Measurements from ENCODE around the gene TRIO. TPM values are rescaled to one million over a fixed set of nuclear protein-coding genes. Genes with fewer than 3 reads are reported as not detected.

The TRIO gene
- polyA plus RNA-seq, 1 donor (not counting 4 experiments of a cell fraction or from before 2014, with no cell fraction given) = 57.2 TPM

- TF ChIP-seq EZH2 (IDR thresholded peaks at IDR 0.05; ENCODE audit: low read length) = no peak
- no peaks in the 10 kb centered on the region for H3K36me3 ChIP-seq (ENCODE audit: control insufficient read depth in 2 of 2, extremely low read depth in 1 of 2, insufficient read depth in 2 of 2, low read length in 2 of 2)
- H3K27ac ChIP-seq (ENCODE audit: control insufficient read depth, insufficient read depth, low read length) = peak overlapping the region; percentile 52
- peaks cover 17% of the 10 kb centered on the region for H3K9me1 ChIP-seq (ENCODE audit: control insufficient read depth, extremely low read depth, insufficient read depth, low read length)
- dilution Hi-C loops (cut with MboI; ENCODE audit: extremely low pct_ligation_motif_present, low sequenced_read_pairs) = no loop called here
- H3K4me1 ChIP-seq (ENCODE audit: control insufficient read depth, extremely low read depth, insufficient read depth, low read length) = peaks cover 59% of the 10 kb centered on the region
- H3K4me3 ChIP-seq (ENCODE audit: control insufficient read depth in 2 of 3, extremely low read depth in 1 of 3, insufficient read depth in 2 of 3, low read depth in 1 of 3, low read length in 3 of 3) = peak overlapping the region in 1 of 3 experiments; percentile 32
- peaks cover 95% of the 10 kb centered on the region for H3K79me2 ChIP-seq (ENCODE audit: control insufficient read depth, insufficient read depth, low read length)
- FAIRE-seq (no peak), DNase-seq (ENCODE audit: low read depth, low spot score) (no peak)
- H3K9me3 ChIP-seq (ENCODE audit: control insufficient read depth, low read depth, low read length) = no peaks in the 10 kb centered on the region
- H4K20me1 ChIP-seq (ENCODE audit: control insufficient read depth, extremely low read depth, insufficient read depth, low read length) = peaks cover 53% of the 10 kb centered on the region
- peak overlapping the region; percentile 46 for H3K9ac ChIP-seq (ENCODE audit: control insufficient read depth, extremely low read depth, insufficient read depth, low read length)
- H3K4me2 ChIP-seq (ENCODE audit: control insufficient read depth, extremely low read depth, insufficient read depth, low read depth, low read length) = peak overlapping the region; percentile 63
- no peak overlapping the region for H2AFZ ChIP-seq (ENCODE audit: control insufficient read depth, low read length)
- no peaks in the 10 kb centered on the region for H3K27me3 ChIP-seq (ENCODE audit: control insufficient read depth, extremely low read depth, insufficient read depth, low read length)
Observed at GRCh38 chr5:14153932-14154731, 11.0 kb downstream of the TRIO start.

GRCh38 chr5:14155075-14155474 lies 11.9 kb downstream of the TRIO start:
- H3K27ac ChIP-seq (ENCODE audit: control insufficient read depth, insufficient read depth, low read length) = peak overlapping the region; percentile 52

More at GRCh38 chr5:14155075-14155474, 11.9 kb downstream of the TRIO start:
- Histone ChIP-seq H3K36me3 (ENCODE audit: control insufficient read depth in 2 of 2, extremely low read depth in 1 of 2, insufficient read depth in 2 of 2, low read length in 2 of 2) (no peaks in the 10 kb centered on the region), H3K9ac (ENCODE audit: control insufficient read depth, extremely low read depth, insufficient read depth, low read length) (no peak overlapping the region), H3K4me2 (ENCODE audit: control insufficient read depth, extremely low read depth, insufficient read depth, low read depth, low read length) (peak overlapping the region; percentile 91), H3K79me2 (ENCODE audit: control insufficient read depth, insufficient read depth, low read length) (peaks cover 95% of the 10 kb centered on the region), H3K27me3 (ENCODE audit: control insufficient read depth, extremely low read depth, insufficient read depth, low read length) (no peaks in the 10 kb centered on the region), H3K9me1 (ENCODE audit: control insufficient read depth, extremely low read depth, insufficient read depth, low read length) (peaks cover 14% of the 10 kb centered on the region), H3K9me3 (ENCODE audit: control insufficient read depth, low read depth, low read length) (no peaks in the 10 kb centered on the region), H4K20me1 (ENCODE audit: control insufficient read depth, extremely low read depth, insufficient read depth, low read length) (peaks cover 48% of the 10 kb centered on the region), H3K4me1 (ENCODE audit: control insufficient read depth, extremely low read depth, insufficient read depth, low read length) (peaks cover 52% of the 10 kb centered on the region), H2AFZ (ENCODE audit: control insufficient read depth, low read length) (no peak overlapping the region), H3K4me3 (ENCODE audit: control insufficient read depth in 2 of 3, extremely low read depth in 1 of 3, insufficient read depth in 2 of 3, low read depth in 1 of 3, low read length in 3 of 3) (no peak overlapping the region)
- FAIRE-seq (no peak), DNase-seq (ENCODE audit: low read depth, low spot score) (no peak)
- dilution Hi-C loops (cut with MboI; ENCODE audit: extremely low pct_ligation_motif_present, low sequenced_read_pairs) = no loop called here
- TF ChIP-seq CTCF (optimal IDR thresholded peaks at IDR 0.05 in 1 of 3, IDR thresholded peaks at IDR 0.05 in 1 of 3, conservative IDR thresholded peaks at IDR 0.05 in 1 of 3; ENCODE audit: extremely low read depth in 1 of 3, insufficient read depth in 2 of 3, low read length in 3 of 3) (no peak), EZH2 (IDR thresholded peaks at IDR 0.05; ENCODE audit: low read length) (no peak)

Measured in keratinocyte (primary cell).